HK-2 (cell line): ENCODE measurements around the gene CEND1.
"Not testable (repeated sequence)": the region's sequence is repeated elsewhere in the genome, so short reads cannot be mapped to it uniquely, and the experiment has no call there.

Source experiments
- DNase-seq: peaks from one replicate; pipeline ENCODE4 v3.0.0-alpha.2; 2018; ENCODE audit not compliant: unreplicated experiment

Gene CEND1

GRCh38 chr11:763549-764321 is 26.2 kb downstream of the CEND1 start:
- DNase-seq: no peak

- no peak for DNase-seq
These were observed 26.8 kb downstream of the CEND1 start for GRCh38 chr11:763073-763463.

GRCh38 chr11:762421-763072 is 27.3 kb downstream of the CEND1 start:
- peak; percentile 75 for DNase-seq

- DNase-seq: no peak
These were observed 28.3 kb downstream of the CEND1 start for GRCh38 chr11:761526-762108.

GRCh38 chr11:760236-760635 is 29.7 kb downstream of the CEND1 start:
- no peak for DNase-seq

GRCh38 chr11:749731-750130 is 40.2 kb downstream of the CEND1 start:
- no peak for DNase-seq

- no peak for DNase-seq
These were observed 41.9 kb downstream of the CEND1 start for GRCh38 chr11:748007-748359.

- DNase-seq: peak; percentile 83
These were observed 42.5 kb downstream of the CEND1 start, which contains the start of gene TALDO1 for GRCh38 chr11:747158-748006. Gene TALDO1, plus strand, starts transcription at chr11:747464. Its CDS starts 18 bp downstream, at chr11:747482.

GRCh38 chr11:746289-747157 is 43.4 kb downstream of the CEND1 start:
- no peak for DNase-seq

GRCh38 chr11:745428-745827 is 44.5 kb downstream of the CEND1 start:
- no peak for DNase-seq

- no peak for DNase-seq
These were observed 47.2 kb downstream of the CEND1 start for GRCh38 chr11:742571-743201.

GRCh38 chr11:742156-742546 is 47.7 kb downstream of the CEND1 start:
- DNase-seq: no peak

GRCh38 chr11:737899-738298 is 52.0 kb downstream of the CEND1 start:
- DNase-seq: not testable (repeated sequence)

- DNase-seq: no peak
These were observed 52.5 kb downstream of the CEND1 start for GRCh38 chr11:737366-737765.
